AG09319 (cell line): ENCODE measurements around the gene ICOS.
"Not testable (repeated sequence)": the region's sequence is repeated elsewhere in the genome, so short reads cannot be mapped to it uniquely, and the experiment has no call there.

ENCODE experiments used
- DNase-seq: peaks from one replicate; pipeline ENCODE4 v3.0.0-alpha.2; 2010; ENCODE audit warnings: low read depth; ENCODE audit errors: extremely low read depth
- CTCF ChIP-seq: IDR thresholded peaks from 2 replicates; pipeline ENCODE4 v1.5.1; 2011; ENCODE audit warnings: low read depth, mild to moderate bottlenecking, inconsistent platforms, low read length, moderate library complexity

ICOS gene

GRCh38 chr2:203949228-203949627 is 12.7 kb downstream of the ICOS start:
- no peak for TF ChIP-seq CTCF
- DNase-seq = no peak

GRCh38 chr2:203951366-203951902 is 14.9 kb downstream of the ICOS start:
- no peak for TF ChIP-seq CTCF
- DNase-seq = no peak

- no peak for TF ChIP-seq CTCF
- no peak for DNase-seq
Observed at GRCh38 chr2:203959265-203959664, 22.7 kb downstream of the ICOS start.

GRCh38 chr2:203959672-203960071 is 23.1 kb downstream of the ICOS start:
- TF ChIP-seq CTCF = no peak
- DNase-seq = no peak

GRCh38 chr2:203960811-203961210 is 24.2 kb downstream of the ICOS start:
- no peak for TF ChIP-seq CTCF
- DNase-seq = no peak

GRCh38 chr2:203965190-203965589 is 28.6 kb downstream of the ICOS start:
- not testable (repeated sequence) for DNase-seq

GRCh38 chr2:203971251-203971650 is 34.7 kb downstream of the ICOS start:
- TF ChIP-seq CTCF = no peak
- DNase-seq = no peak

- TF ChIP-seq CTCF = no peak
- DNase-seq = no peak
Observed at GRCh38 chr2:203972066-203972465, 35.5 kb downstream of the ICOS start.
